Dermis blood vessel endothelial cell (primary cell): ENCODE measurements around the gene EFR3B. TPM values are rescaled to one million over a fixed set of nuclear protein-coding genes. Genes with fewer than 3 reads are reported as not detected.
A peak's percentile ranks its signal among the peaks of the same experiment; 100 is the strongest.

Experiments
- DNase-seq: peaks from one replicate; pipeline ENCODE4 v3.0.0; 2010
- total RNA-seq: library from RNA; depleted of rRNA; stranded (reverse); fragments of >200 nt; gene quantifications from 2 replicates; pipeline ENCODE4 v1.2.3, GENCODE V29; 2014

Gene EFR3B
- total RNA-seq, 1 donor from 2014 or later: 2.0 TPM

DNA sequence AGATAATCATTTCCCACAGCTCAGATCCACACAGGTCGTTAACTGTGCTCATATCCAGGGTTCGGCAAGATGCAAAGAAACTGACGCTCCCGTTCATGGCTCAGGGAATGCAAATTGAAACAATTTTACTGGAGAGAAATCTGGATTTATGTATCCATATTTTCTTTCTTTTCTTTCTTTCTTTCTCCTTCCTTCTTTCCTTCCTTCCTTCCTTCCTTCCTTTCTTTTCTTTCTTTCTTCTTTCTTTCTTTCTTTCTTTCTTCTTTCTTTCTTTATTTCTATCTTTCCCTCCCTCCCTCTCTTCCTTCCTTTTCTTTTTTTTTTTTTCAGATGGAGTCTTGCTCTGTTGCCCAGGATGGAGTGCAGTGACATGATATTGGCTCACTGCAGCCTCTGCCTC lies 146.5 kb downstream of the EFR3B start:
- no peak for DNase-seq

- no peak for DNase-seq
These were observed 148.7 kb downstream of the EFR3B start for GRCh38 chr2:25190536-25190935.

DNA sequence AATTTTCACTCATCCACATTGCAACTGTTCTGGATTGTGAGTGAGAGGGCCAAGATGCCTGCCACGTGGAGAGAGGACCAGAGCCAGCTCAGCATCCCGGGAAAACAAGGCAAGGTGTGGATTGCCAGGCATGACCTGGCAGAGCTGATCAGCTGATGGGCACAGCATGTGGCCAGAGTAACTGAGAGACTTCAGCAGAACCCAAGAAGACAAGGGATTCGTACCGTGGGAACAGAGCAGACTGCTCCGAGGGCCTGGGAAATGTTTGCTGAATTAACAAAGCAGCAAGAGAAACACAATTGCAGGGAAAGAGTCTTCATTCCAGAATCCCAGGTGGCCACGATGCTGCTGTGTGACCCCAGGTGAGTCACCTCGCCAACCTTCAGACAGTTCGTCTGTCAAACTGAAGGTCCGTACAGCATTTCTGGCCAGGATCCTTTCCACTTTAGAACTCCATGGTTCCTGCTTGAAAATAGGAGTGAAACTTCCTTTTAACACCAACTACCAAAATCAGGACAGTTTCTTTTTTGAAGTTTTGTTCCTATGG lies 152.8 kb downstream of the EFR3B start:
- no peak for DNase-seq

DNA sequence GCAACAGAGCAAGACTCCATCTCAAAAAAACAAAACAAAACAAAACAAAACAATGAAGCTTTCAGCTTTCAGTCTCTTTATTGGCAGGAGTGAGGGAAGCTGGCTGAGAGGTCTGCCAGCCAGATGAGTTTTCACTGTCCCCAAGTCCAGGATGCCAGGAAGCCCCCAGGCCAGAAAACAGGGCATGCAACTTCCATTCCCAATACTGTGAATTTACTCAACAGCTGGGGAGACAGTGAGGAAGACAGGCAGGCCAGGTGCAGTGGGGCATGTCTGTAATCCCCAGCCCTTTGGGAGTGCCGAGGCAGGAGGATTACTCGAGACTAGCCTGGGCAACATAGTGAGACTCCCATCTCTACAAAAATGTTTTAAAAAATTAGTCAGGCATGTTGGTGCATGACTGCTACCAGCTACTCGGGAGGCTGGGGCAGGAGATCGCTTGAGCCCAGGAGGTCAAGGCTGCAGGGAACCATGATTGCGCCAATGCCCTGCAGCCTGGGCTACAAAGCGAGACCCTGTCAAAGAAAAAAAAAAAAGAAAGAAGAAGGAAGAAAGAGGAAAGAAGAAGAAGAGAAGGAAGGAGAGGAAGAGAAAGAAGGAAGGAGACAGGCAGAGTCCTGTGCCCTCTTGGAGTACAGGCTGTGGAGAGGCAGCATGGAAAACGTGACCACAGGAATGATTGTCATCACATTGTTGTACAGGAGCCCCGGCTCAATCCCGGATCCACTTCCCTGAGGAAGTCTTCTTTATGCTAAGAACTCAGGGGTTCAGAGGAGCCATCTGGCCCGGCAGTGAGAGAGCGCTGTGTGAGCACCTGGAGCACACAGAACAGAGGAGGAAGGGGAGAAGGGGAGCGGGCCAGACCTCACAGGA lies 155.7 kb downstream of the EFR3B start:
- DNase-seq: peak; percentile 11

GRCh38 chr2:25198209-25198525 lies 156.3 kb downstream of the EFR3B start:
- no peak for DNase-seq

- no peak for DNase-seq
These were observed 156.7 kb downstream of the EFR3B start for GRCh38 chr2:25198576-25198975.

GRCh38 chr2:25201265-25201664 lies 159.4 kb downstream of the EFR3B start:
- DNase-seq: peak; percentile 24

DNA sequence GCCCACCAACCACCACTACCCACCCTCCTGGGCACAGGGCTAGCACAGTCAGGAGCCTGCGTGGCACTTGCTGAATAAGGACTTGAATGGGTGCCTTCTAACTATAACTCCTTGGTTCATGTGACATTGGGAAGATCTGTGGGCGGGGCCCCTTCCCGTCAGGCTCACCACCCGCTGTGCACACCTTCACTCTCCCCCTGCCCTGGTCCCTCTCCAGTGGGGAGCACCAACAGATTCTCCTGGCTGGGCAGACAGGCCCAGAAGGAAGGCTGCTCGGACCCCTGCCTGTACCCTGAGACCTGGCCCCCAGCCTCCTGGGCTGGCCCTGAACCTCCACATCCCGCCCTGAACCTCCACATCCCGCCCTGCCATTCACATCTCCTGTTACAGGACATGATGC lies 159.9 kb downstream of the EFR3B start:
- DNase-seq: no peak

DNA sequence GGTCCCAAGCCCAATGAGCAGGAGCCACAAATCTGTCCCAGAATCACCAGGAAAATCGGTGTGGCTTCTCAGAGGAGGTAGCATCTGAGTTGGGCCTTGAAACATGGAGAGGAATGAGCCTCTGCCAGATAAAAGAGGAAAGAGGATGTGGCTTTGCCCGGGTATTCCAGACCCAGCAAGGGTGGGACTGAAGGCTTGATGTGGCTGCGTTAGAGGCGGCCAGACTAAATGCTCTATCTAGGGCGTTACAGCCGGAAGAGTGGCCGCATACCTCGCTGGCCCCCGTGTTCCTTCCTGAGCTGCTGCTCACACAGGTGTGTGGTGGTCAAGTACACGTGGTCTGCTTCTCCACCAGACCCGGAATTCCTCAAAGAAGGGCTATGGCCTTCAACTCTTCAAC lies 160.4 kb downstream of the EFR3B start:
- no peak for DNase-seq

DNA sequence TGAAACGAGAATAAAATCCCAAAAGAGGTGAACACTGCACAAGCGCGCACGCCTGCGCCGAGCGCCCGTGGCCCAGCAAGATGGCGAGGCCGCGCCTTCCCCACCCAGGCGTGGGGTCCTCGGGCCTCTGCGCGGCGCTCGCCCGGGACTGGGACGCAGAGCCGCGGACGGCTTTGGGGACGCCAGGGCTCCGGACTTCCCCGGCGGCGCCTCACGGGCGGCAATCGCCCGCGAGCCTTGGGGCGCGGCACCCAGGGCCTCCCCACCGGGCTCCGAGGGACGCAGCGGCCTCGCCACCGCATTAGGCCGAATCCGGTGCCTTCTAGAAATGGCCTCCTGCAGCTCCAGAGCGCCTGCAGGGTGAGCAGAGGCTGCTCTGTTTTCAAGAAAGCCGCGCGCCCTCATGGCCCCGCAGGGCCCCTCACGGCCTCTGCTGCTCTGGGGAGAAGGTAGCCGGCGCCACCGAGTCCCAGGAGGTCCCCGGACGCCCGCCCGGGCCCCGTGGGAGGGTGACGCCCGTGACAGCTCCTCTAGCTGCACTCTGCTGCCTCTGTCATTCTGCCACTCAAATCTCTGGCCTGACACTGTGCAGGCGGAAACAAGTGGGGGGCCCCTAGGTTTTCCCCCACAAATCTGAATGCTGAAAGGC lies 162.4 kb downstream of the EFR3B start:
- DNase-seq: peak; percentile 17

DNA sequence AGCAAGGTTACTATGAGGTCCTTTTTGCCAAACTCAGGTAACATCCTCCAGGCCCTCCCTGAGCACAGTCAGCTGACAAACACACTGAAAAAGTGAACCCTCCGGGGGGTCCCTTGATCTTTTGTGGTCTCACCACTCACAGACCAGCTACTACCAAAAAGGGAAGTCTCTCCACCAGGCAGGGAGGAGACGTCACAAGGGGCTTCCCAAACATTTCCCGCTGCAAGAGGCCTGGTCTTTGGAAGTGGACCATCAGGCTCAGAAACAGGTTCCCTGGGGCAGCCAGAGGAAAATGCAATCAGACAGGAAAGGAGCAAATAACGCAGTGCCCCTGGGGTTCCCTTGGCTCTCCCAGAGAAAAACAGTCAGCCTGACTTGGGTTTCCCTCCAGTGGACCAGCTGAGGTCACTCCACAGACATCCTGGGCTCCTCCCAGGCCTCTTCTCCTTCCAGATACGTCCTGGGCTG lies 165.2 kb downstream of the EFR3B start:
- no peak for DNase-seq

Other genes with a start within 250 kb of the EFR3B start
- gene PTRHD1, start 248.7 kb upstream of the EFR3B start, total RNA-seq: 22.2 and 41.9 TPM in 2 replicates
- gene CENPO, start 248.7 kb upstream of the EFR3B start, total RNA-seq: 11.6 and 24.9 TPM in 2 replicates
- gene ADCY3, start 121.8 kb upstream of the EFR3B start, total RNA-seq: 18.2 and 33.4 TPM in 2 replicates
- 4.3 and 5.3 TPM in 2 replicates for gene DNAJC27, start 70.1 kb upstream of the EFR3B start, total RNA-seq
- gene POMC, start 126.5 kb downstream of the EFR3B start, total RNA-seq: 2.8 and 3.2 TPM in 2 replicates